Measurements from ENCODE around the gene C1orf216.
"Not testable (repeated sequence)": the region's sequence is repeated elsewhere in the genome, so short reads cannot be mapped to it uniquely, and the experiment has no call there.

The C1orf216 gene, protein sequence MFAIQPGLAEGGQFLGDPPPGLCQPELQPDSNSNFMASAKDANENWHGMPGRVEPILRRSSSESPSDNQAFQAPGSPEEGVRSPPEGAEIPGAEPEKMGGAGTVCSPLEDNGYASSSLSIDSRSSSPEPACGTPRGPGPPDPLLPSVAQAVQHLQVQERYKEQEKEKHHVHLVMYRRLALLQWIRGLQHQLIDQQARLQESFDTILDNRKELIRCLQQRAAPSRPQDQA

DNA sequence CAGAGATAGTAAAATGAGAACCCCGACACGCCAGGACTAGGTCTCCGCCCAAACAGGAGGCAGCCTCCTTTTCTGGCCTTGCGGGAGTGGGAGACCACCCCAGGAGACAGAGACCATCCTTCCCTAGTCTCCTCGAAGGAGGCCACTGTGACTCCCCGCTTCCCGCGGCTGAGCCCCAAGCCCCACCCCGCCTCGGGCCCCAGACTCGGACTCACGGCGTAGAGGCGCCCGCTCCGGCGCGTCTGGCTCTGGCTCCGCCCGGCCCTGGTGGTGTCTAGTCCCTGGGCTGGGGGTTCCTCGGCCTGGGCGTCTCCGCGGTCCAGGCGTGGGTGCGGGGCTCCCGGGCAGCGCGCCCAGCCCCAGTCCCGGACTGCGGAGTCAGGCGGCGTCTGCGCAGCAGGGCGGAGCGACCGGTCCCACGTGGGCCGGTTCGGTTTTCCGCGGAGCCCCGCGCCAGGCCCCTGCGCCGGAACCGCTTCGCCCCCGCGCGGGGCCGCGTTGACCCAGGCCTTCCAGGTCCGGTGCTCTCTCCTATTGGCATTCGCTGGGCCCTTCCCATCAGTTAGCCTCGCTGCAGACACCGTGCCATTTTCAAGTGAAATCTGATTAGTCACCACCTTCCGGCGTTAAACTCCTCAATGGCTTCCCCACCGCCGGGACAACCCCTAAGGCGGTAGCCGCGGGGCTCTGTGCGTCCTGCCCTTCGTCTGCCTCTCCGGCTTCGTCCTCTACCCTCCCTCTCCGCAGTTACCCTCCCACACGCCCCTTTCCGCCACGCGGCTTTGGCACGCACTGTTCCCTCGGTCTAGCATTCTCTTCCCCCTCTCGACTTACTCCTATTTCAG, at the start of gene C1orf216:
C1orf216 (minus strand) TSS at position 393 of the 845 bp plus-strand sequence. CDS start 2,563 bp downstream, outside the sequence.
- DNase-seq, result peak; percentile 74 to 87

DNA sequence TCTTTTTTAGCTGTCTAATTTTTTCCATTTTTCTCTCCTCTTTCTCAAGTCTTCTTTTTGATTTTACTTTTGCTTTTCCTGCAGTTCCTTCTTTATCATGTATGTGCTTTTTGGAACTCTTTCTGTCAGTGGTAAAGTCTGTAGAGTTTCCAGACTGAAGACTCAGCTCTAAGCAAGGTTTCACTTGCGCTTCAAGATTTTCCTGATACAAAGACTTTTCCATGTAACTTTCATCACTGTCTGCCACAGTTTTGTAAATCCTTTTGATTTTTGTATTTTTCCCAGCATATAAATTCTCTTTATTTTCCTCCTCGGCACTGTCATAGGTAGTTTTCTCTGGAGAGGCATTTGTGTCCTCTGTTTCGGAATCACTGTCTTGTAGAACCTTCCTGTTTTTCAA, 45.6 kb upstream of the C1orf216 start:
- DNase-seq, result no peak

DNA sequence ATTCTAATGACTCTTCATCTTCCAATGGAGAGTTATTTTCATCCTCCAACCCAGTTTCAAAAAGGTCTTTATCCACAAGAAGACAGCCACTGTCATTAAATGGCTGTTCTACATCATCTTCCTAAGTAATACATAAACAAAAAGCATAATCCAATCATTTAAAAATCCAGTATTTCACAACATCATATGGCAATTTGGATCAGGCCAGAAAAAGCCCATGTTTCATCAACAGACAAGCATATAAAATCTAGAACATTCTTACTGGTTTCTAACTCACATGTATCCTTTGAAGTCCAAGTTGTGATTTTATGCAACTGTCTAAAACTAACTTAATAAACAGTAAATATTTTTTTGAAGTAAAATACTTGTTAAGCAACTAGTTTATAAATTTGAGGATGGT, 44.5 kb upstream of the C1orf216 start:
- no peak for DNase-seq

DNA sequence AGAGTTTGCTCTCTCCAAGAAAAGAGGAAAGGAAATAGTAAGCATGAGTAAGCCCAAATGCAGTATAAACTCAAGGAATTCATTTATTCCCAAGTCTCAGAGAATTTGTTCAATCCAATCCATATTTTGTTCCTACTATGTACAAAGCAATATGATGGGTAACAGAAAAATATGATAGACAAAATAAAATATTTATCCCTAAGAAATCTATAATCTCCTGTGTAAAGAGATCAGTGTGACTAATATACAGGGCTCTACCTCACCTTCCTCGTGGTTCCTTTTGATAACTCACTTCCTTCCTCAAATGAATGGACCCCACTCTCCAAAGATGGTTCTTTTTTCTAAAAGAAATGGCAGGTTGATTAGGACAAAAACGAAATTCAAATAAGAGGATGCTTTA, 43.5 kb upstream of the C1orf216 start:
- DNase-seq, result no peak

DNA sequence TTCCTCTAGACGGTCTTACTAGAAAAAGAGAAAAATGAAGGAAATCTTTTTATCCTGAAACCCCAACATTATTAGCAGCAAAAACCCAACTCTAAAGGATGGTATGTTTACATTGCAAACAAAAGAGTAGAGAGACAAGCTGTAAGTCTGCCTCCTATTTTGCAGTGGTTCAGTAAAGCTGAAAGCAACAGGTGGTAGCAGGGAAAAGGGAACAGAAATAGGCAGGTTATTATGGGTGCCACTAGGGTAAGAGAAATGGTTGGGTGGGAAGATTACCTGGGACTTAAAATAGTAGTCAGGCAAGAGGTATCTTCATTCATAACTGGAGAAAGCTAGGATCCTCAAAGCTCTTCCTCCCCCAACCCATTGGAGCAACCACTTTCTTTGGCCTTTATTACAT, 37.4 kb upstream of the C1orf216 start:
- DNase-seq, result no peak

DNA sequence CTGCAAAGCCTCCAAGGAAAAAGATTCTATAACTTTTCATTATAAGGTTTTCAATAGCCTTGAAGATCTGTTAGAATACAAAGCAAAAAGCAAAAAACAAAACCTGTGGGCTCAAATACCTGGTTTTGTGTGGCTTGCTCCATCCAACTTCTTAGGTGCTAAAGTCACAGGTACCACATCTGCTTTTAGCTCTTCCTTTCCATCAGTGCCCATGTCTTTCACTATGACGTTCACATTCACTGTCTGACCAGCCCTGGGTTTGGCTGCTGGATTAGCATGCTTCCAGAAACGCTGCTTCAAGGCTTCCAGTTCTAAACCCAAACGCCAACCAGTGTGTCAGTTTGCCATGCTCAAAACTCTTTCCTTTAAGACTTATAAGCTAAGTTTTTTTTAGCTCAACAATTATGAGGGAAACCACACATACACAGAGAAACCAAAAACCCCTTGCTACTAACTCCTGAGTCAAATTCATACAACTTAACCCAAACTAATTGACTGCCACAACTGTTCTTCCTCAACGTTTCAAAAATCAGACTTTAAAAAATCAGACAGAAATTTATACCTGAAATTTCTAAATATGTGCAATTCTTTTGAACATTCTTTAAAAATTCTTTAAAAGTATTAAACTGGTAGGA, 35.1 kb upstream of the C1orf216 start:
- no peak for DNase-seq

DNA sequence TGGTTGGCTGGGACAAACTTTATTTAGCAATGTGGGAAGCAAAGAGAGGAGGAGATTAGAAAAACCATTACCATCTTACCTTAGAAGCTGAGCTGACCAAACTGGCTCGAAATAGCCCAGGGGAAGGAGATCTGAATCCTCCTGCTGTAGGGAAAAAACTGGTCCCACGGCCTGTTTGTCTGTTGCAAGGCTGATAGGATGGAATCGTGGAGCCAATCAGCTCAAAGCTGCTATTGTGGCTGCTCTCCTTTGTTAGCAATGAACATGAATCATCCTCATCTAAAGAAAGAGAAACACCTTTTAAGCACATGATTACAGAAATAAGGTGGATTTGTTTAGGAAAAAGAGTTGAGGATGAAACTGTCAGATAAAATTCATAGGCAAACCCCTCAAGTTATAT, 29.6 kb upstream of the C1orf216 start:
- no peak for DNase-seq

DNA sequence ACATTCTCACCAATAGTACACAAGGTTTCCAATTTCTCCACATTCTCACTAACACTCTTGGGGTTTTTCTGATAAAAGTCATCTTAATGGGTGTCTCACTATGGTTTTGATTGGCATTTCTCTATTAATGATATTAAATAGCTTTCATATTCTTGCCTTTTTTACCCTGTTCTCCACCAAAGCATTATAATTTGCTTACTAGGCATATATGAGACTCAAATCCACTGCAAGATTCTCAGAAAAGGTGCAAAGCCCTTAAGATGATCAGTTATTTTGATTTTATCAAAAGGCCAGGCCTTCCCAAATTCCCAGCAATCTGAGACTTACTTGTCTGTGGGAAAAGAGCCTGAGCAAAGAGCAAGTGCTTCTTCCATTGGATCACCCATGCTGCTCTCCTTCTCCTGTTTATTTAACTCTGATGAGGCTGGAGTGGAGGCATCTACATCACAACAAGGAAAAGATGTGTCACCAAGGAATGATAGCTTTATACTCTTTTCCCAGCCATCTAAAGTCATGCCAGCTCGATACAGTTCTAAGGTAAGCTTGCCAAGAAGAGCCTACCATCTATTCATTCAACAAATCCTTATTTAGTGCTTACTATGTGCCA, 26.5 kb upstream of the C1orf216 start:
- DNase-seq, result no peak

DNA sequence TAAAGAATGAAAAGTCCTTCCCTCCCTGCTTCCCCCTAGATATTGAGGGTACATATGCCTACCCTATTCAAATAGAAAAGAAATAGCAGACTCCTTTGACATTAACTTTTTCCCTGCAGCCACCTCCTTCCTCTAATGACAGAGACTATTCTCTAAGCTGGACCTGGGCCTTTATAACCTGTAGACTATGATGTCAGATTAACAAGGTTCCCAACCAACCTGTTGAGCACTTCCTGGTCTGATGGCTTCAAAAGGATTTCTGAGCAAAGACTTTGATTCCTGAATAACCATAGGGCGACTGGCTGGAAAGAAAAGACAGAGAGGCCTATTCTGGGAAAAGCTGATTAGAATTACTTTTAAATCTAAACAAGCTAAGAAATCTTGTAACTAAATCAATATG, 18.4 kb upstream of the C1orf216 start:
- DNase-seq, result no peak

DNA sequence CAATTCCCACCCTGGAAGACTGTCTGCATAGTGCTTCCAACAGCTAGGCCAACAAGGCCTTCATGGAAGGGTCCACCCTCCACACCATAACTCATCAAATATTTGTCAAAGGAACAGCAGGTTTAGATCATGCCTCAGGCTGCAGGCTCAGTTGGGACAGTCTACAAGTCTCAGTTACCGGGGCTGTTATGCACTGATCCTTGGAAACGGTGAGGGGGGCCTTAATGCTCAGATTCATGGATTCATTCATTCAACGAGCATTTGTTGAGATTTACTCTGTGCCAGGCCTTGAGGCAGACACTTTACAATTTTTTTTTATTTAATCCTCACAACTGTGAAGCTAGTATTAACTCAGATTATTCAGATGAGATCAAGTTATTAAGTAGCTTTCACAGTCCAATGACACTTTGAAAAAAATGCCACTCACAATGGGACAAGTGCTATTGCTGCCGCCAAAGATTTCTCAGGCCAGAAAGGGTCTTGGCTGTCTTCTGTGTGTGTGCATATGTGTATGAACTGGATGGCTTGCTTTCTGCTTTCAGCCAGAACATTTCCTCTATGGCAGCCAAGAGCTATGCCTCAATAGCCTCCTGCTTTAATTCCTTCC, 8.9 kb upstream of the C1orf216 start:
- no peak for DNase-seq

DNA sequence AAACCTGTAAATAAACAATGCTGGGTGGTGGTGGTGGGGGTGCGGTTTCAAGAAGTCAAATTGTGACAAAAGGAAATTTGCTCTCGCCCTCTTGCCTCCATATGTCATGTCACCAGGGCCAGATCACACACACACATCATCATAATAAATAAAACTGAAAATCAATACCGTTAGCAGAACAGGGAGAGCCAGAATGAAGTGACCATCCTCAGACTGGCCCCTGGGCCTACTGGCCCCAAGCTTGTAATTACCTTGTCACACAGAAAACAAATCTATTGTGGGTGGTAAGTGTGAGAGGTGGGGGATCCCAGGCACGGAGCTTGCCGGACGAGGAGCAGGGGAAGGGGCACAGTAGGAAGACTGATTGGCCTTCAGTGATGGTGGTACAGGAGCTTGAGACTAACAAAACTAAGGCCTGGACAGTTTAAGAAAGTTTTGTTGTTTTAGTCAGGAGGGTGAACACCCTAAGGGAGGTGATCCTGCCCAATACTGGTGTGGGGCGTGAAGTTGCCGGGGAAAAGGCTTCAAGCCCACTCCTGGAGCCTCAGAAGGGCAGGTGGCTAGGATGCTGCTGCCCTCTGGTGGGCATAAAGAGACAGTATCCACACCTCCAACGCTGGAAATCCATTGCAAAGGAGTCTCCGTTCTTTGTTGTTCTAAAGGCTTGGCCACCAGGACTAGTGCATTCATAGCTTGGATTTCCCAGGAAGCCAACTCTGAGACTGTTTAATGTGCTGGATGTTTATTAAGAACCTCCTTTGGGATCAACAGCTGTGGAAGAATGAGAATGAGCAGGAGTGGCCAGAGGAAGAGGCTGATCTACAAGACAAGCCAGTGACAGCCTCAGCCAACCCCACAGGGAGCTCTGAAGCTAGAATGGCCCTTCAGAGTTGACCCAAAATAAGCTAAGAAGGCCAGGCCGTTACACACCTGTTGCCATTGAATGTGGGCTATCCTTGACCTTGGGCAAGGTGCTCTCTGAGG, 8.1 kb upstream of the C1orf216 start:
- DNase-seq, result peak; percentile 37 to 43

DNA sequence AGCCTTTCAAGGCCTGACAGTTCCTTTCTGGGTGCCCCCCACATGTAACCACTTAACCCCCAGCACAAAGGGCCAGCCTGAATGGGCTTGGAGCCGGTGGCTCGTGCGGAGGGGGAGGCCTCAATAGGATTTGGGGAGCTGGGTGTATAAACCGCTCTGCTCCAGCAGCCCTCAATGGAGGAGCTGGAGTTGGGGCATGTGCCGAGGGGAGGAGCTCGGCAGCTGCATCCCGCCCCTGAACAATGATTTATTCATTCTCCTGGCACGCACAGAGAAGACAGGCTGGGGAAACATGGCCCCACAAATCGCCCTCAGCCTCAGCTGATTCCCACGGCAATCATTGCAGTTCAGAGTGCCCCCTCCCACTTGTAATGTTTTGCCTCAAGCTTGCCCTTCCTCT, 6.9 kb upstream of the C1orf216 start:
- no peak for DNase-seq

DNA sequence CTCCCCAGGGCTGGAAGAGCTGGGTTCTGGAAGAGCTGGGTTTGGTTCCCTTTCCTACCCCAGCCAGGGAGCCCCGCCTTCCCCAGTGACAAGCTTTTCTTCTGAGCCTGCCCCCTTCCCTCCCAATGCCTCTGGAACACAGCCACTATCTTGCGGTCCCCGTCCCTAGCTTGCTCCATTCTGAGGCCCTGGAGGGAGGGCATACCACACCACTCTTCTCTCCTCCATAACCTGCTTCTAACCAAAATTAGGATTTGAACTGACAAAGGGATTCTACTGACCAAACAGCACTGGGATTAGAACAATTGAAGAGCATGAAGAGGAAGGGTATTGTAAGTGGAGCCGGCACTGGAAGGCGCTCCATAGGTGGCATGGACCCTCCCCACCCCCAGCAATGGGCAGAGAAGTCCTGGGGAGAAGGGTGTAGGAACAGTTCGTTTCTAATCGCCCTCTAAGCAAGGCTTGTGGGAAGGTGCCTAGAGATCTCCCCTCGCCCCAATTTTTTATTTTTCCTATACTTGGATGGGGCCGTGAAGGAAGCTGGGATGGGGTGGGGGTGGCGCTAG, 690 bp downstream of the C1orf216 start:
- no peak for DNase-seq

DNA sequence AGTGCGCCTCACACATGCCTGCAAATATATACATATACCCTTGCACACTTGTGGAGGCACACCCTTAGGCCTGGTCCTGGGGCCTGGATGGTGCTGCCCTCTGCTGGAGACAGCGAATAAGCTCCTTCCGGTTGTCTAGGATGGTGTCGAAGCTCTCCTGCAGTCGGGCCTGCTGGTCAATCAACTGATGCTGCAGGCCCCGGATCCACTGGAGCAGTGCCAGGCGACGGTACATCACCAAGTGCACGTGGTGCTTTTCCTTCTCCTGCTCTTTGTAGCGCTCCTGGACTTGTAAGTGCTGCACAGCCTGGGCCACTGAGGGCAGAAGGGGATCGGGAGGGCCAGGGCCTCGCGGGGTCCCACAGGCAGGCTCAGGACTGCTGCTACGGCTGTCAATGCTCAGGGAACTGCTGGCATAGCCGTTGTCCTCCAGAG, 3.1 kb downstream of the C1orf216 start:
- peak; percentile 63 to 71 for DNase-seq

DNA sequence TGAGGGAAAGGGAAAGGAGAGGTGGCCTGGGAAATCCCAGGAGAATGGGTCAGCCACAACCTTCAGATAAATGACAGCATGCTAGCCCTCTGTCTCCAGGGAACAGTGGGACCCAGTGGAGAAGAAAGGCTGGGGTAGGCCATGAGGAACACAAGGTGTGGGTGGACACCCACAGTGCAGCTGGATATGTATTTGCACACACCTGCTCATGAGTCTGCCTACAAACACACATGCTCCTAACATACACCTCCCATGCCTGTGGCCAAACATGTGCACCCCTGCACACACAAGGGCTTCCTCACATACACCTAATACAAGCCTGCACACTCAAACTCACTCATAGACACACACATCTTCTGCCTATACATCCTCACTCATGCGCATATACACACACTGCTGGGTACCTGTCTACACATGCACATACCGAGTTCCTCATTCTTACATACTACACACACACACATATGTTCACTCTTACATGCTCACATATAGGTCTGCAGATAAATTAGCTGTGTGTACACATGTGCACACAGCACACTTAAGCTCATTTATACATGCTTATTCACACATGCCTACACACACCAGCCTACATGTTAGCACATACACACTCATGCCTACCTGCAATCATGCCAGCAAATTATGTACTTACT, 3.6 kb downstream of the C1orf216 start:
- DNase-seq, result no peak

DNA sequence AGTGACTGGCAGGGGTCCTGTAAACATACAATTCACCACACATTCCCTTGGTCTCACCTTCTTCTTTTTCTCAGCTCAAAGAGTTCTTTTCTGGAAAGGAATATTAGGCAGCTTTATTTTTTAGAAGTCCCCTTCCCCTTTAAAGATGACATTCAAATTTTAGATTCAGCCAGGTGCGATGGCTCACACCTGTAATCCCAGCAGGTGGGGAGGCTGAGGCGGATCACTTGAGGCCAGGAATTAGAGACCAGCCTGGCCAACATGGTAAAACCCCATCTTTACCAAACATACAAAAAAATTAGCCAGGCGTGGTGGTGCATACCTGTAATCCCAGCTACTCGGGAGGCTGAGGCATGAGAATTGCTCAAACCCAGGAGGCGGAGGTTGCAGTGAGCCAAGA, 7.6 kb downstream of the C1orf216 start:
- DNase-seq, result not testable (repeated sequence)

DNA sequence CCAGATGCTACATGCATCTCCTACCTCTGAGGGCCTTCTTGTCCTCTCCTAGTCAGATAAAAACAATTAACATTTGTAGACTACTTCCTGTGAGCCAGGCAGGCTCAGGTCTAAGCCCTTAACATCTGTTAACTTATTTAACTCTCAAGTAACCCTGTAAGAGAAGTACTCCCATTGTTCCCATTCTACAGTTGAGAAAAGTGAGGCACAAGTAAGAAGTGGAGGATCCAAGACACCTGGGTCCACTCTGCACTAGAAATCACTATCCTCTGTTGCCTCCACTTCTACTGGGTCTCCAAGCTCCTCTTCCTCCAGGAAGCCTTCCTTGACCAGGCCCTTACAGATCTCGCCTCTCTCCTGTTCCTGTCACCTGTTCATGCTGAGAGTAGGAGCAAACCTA, 9.7 kb downstream of the C1orf216 start:
- DNase-seq, result no peak

DNA sequence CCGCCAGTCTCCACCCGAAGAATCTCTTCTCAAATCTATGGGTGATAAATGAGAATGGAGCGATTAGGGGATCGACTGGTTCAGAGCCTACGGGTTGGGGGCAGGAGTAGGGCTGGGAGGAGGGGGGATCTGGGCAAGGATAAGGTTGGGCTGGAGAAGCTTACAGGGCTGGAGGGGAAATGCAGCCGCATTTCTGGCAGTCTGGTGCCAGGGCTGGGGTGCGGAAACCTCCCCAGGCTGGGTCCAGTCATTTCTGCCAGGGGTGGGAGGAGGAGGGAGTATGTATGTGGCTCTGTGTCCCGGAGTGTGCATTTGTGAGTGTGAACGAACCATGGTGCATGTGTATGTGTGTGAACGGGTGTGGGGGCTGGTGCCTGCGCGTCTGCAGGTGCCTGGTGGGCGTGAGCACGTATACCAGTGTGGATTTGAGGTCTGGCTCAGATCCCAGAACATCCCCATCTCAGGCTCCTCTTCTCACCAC, 10.2 kb downstream of the C1orf216 start:
- peak in 1 of 2 experiments; percentile 6 for DNase-seq

DNA sequence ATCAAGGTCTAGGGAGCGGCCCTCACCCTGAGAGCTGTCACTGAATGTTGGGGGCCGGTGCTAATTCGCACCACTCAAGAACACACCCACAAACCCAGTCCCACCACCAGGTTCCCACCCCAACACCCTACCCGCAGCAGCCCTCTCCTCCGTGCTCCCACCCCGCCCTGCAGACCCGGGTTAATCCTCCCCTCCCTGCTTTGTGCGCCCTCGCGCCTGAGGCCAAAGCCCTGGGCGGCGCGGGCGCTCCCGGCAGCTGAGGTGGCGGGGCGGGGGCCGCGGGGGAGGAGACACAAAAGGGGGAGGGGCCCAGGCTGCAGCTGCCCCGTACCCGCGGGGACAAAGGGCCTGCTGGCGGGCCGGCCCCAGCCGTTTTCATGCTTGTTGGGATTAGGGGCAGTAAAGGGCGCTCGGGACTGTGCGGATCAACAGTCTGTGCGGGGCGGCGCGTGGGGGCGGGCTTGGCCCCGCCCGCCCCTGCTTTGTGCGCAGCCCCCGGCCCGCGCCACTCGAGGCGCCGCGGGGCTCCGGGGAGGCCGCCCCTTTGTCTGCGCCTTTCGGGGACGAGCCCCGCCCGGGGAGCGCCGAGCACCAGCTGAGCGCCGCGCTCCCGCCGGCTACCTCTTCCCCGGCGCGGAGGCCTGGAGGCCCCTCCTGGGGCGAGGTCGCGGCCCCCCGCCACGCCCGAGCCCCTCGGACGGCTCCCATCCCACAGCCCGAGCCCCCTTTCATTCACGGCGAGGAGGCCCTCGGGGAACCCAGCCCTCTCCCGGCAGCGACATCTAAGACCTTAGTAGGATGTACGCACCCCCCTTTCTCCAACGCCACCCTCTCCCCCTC, 10.9 kb downstream of the C1orf216 start:
- peak; percentile 16 to 36 for DNase-seq

All from stimulated activated CD4-positive, alpha-beta T cell treated with anti-CD3 and anti-CD28 coated beads, Interleukin-4, amount 100 ng/mL, for 4 hours (primary cell).